Measurements from ENCODE around the gene BICC1. TPM values are rescaled to one million over a fixed set of nuclear protein-coding genes. Genes with fewer than 3 reads are reported as not detected.

BICC1 gene
- total RNA-seq, 1 donor from 2014 or later = 0.12 TPM

GRCh38 chr10:58570979-58571378, 58.3 kb downstream of the BICC1 start:
- Mint-ChIP-seq H3K36me3 (ENCODE audit: unreplicated experiment) (no peaks in the 10 kb centered on the region), H3K27ac (ENCODE audit: unreplicated experiment) (no peak overlapping the region), H3K9me3 (ENCODE audit: unreplicated experiment) (no peaks in the 10 kb centered on the region), H3K27me3 (ENCODE audit: unreplicated experiment) (no peaks in the 10 kb centered on the region), H3K4me1 (ENCODE audit: low read depth, unreplicated experiment) (no peaks in the 10 kb centered on the region), H3K4me3 (ENCODE audit: unreplicated experiment) (no peak overlapping the region)
- TF ChIP-seq, protein P1, sequence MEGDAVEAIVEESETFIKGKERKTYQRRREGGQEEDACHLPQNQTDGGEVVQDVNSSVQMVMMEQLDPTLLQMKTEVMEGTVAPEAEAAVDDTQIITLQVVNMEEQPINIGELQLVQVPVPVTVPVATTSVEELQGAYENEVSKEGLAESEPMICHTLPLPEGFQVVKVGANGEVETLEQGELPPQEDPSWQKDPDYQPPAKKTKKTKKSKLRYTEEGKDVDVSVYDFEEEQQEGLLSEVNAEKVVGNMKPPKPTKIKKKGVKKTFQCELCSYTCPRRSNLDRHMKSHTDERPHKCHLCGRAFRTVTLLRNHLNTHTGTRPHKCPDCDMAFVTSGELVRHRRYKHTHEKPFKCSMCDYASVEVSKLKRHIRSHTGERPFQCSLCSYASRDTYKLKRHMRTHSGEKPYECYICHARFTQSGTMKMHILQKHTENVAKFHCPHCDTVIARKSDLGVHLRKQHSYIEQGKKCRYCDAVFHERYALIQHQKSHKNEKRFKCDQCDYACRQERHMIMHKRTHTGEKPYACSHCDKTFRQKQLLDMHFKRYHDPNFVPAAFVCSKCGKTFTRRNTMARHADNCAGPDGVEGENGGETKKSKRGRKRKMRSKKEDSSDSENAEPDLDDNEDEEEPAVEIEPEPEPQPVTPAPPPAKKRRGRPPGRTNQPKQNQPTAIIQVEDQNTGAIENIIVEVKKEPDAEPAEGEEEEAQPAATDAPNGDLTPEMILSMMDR (IDR thresholded peaks at IDR 0.05; ENCODE audit: partially characterized antibody, unreplicated experiment) = no peak
- DNase-seq = no peak

- Mint-ChIP-seq H3K36me3 (ENCODE audit: unreplicated experiment) (no peaks in the 10 kb centered on the region), H3K27ac (ENCODE audit: unreplicated experiment) (no peak overlapping the region), H3K27me3 (ENCODE audit: unreplicated experiment) (no peaks in the 10 kb centered on the region), H3K9me3 (ENCODE audit: unreplicated experiment) (no peaks in the 10 kb centered on the region), H3K4me3 (ENCODE audit: unreplicated experiment) (no peak overlapping the region), H3K4me1 (ENCODE audit: low read depth, unreplicated experiment) (no peaks in the 10 kb centered on the region)
- DNase-seq = no peak
- TF ChIP-seq, protein P1 (IDR thresholded peaks at IDR 0.05; ENCODE audit: partially characterized antibody, unreplicated experiment) = no peak
Observed at GRCh38 chr10:58573144-58573543, 60.5 kb downstream of the BICC1 start.

GRCh38 chr10:58574058-58574457, 61.4 kb downstream of the BICC1 start:
- Mint-ChIP-seq H3K27ac (ENCODE audit: unreplicated experiment) (no peak overlapping the region), H3K36me3 (ENCODE audit: unreplicated experiment) (no peaks in the 10 kb centered on the region), H3K9me3 (ENCODE audit: unreplicated experiment) (no peaks in the 10 kb centered on the region), H3K4me3 (ENCODE audit: unreplicated experiment) (no peak overlapping the region), H3K4me1 (ENCODE audit: low read depth, unreplicated experiment) (no peaks in the 10 kb centered on the region), H3K27me3 (ENCODE audit: unreplicated experiment) (no peaks in the 10 kb centered on the region)
- TF ChIP-seq, protein P1 (IDR thresholded peaks at IDR 0.05; ENCODE audit: partially characterized antibody, unreplicated experiment) = no peak
- DNase-seq = no peak

GRCh38 chr10:58575491-58575890, 62.8 kb downstream of the BICC1 start:
- Mint-ChIP-seq H3K27ac (ENCODE audit: unreplicated experiment) (no peak overlapping the region), H3K9me3 (ENCODE audit: unreplicated experiment) (no peaks in the 10 kb centered on the region), H3K4me1 (ENCODE audit: low read depth, unreplicated experiment) (no peaks in the 10 kb centered on the region), H3K36me3 (ENCODE audit: unreplicated experiment) (no peaks in the 10 kb centered on the region), H3K27me3 (ENCODE audit: unreplicated experiment) (no peaks in the 10 kb centered on the region), H3K4me3 (ENCODE audit: unreplicated experiment) (no peak overlapping the region)
- TF ChIP-seq, protein P1 (IDR thresholded peaks at IDR 0.05; ENCODE audit: partially characterized antibody, unreplicated experiment) = no peak
- no peak for DNase-seq

- H3K4me1 Mint-ChIP-seq (ENCODE audit: low read depth, unreplicated experiment) = no peaks in the 10 kb centered on the region
- no peak overlapping the region for H3K27ac Mint-ChIP-seq (ENCODE audit: unreplicated experiment)
- no peak overlapping the region for H3K4me3 Mint-ChIP-seq (ENCODE audit: unreplicated experiment)
- TF ChIP-seq, protein P1 (IDR thresholded peaks at IDR 0.05; ENCODE audit: partially characterized antibody, unreplicated experiment) = no peak
- no peaks in the 10 kb centered on the region for H3K27me3 Mint-ChIP-seq (ENCODE audit: unreplicated experiment)
- H3K36me3 Mint-ChIP-seq (ENCODE audit: unreplicated experiment) = no peaks in the 10 kb centered on the region
- no peak for DNase-seq
- H3K9me3 Mint-ChIP-seq (ENCODE audit: unreplicated experiment) = no peaks in the 10 kb centered on the region
Observed at GRCh38 chr10:58576751-58577436, 64.2 kb downstream of the BICC1 start.

All from glutamatergic neuron (in vitro differentiated cells).